H9 (cell line): ENCODE data around the gene AP1S1. TPM values are rescaled to one million over a fixed set of nuclear protein-coding genes. Genes with fewer than 3 reads are reported as not detected.

Experiments
- DNase-seq: peaks from one replicate; pipeline ENCODE4 v3.0.0-alpha.2; 2017
- H2AFZ ChIP-seq: one replicate; pipeline ENCODE4 v1.6.1; 2013; ENCODE audit warnings: mild to moderate bottlenecking, low read length, control low read depth, moderate library complexity
- H2AK5ac ChIP-seq: 2 replicates; pipeline ENCODE4 v1.6.1; 2013; ENCODE audit warnings: low read length, control low read depth, mixed read lengths; ENCODE audit not compliant: insufficient read length
- H2BK120ac ChIP-seq: one replicate; pipeline ENCODE4 v1.6.1; 2013; ENCODE audit warnings: low read depth, mild to moderate bottlenecking, low read length, control low read depth, inconsistent platforms; ENCODE audit not compliant: poor library complexity, severe bottlenecking
- H2BK12ac ChIP-seq: 2 replicates; pipeline ENCODE4 v1.6.1; 2013; ENCODE audit warnings: low read length, control low read depth, mixed read lengths, low read depth; ENCODE audit not compliant: insufficient read length
- H2BK15ac ChIP-seq: 2 replicates; pipeline ENCODE4 v1.6.1; 2013; ENCODE audit warnings: low read depth, low read length, control low read depth
- H2BK20ac ChIP-seq: one replicate; pipeline ENCODE4 v1.6.1; 2013; ENCODE audit warnings: low read depth, mild to moderate bottlenecking, low read length, control low read depth, inconsistent platforms; ENCODE audit not compliant: poor library complexity, severe bottlenecking
- H2BK5ac ChIP-seq: 2 replicates; pipeline ENCODE4 v1.6.1; 2013; ENCODE audit warnings: low read length, control low read depth, mixed read lengths; ENCODE audit not compliant: insufficient read length
- H3K14ac ChIP-seq: 2 replicates; pipeline ENCODE4 v1.6.1; 2013; ENCODE audit warnings: low read length, control low read depth; ENCODE audit not compliant: insufficient read depth
- H3K18ac ChIP-seq: 2 replicates; pipeline ENCODE4 v1.6.1; 2013; ENCODE audit warnings: low read depth, mild to moderate bottlenecking, mixed read lengths, low read length, control low read depth; ENCODE audit not compliant: insufficient read length
- H3K23ac ChIP-seq: 2 replicates; pipeline ENCODE4 v1.6.1; 2013; ENCODE audit warnings: low read length, control low read depth, mixed read lengths, low read depth; ENCODE audit not compliant: insufficient read length
- H3K23me2 ChIP-seq: 2 replicates; pipeline ENCODE4 v1.6.1; 2013; ENCODE audit warnings: low read depth, mild to moderate bottlenecking, mixed read lengths, low read length, control low read depth; ENCODE audit not compliant: insufficient read length, poor library complexity, severe bottlenecking
- H3K27ac ChIP-seq: 2 replicates; pipeline ENCODE4 v1.5.1; 2013; ENCODE audit warnings: low read length, control low read depth, mixed read lengths, low read depth; ENCODE audit not compliant: insufficient read length
- H3K27me3 ChIP-seq: 2 replicates; pipeline ENCODE4 v1.6.1; 2013; ENCODE audit warnings: low read length, control low read depth, inconsistent platforms; ENCODE audit not compliant: insufficient read depth
- H3K4ac ChIP-seq: 2 replicates; pipeline ENCODE4 v1.6.1; 2013; ENCODE audit warnings: low read depth, mild to moderate bottlenecking, control low read depth, inconsistent platforms, low read length, moderate library complexity
- H3K4me1 ChIP-seq: 2 replicates; pipeline ENCODE4 v1.6.1; 2013; ENCODE audit warnings: low read length, control low read depth, inconsistent platforms; ENCODE audit not compliant: insufficient read depth
- H3K4me2 ChIP-seq: 2 replicates; pipeline ENCODE4 v1.6.1; 2013; ENCODE audit warnings: low read length, control low read depth, mixed read lengths; ENCODE audit not compliant: insufficient read length, insufficient read depth
- H3K56ac ChIP-seq: 2 replicates; pipeline ENCODE4 v1.6.1; 2013; ENCODE audit warnings: low read depth, mild to moderate bottlenecking, mixed read lengths, low read length, control low read depth; ENCODE audit not compliant: insufficient read length
- H3K79me1 ChIP-seq: 2 replicates; pipeline ENCODE4 v1.6.1; 2013; ENCODE audit warnings: low read depth, mild to moderate bottlenecking, moderate library complexity, low read length, control low read depth, inconsistent platforms; ENCODE audit not compliant: insufficient read depth, poor library complexity, severe bottlenecking
- H3K79me2 ChIP-seq: 2 replicates; pipeline ENCODE4 v1.6.1; 2013; ENCODE audit warnings: low read length, control low read depth, inconsistent platforms; ENCODE audit not compliant: insufficient read depth
- H3K9ac ChIP-seq: 2 replicates; pipeline ENCODE4 v1.6.1; 2013; ENCODE audit warnings: low read length, control low read depth, mixed read lengths; ENCODE audit not compliant: insufficient read length; ENCODE audit errors: extremely low read depth
- H3K9me3 ChIP-seq: one replicate; pipeline ENCODE4 v1.6.1; 2013; ENCODE audit warnings: low read depth, low read length, inconsistent platforms; ENCODE audit not compliant: control insufficient read depth
- H3T11ph ChIP-seq: one replicate; pipeline ENCODE4 v1.6.1; 2013; ENCODE audit warnings: mild to moderate bottlenecking, low read length, control low read depth, inconsistent platforms
- H4K20me1 ChIP-seq: one replicate; pipeline ENCODE4 v1.6.1; 2013; ENCODE audit not compliant: control insufficient read depth, insufficient read length, insufficient read depth
- H4K5ac ChIP-seq: 2 replicates; pipeline ENCODE4 v1.6.1; 2013; ENCODE audit warnings: low read depth, mild to moderate bottlenecking, mixed read lengths, low read length, control low read depth; ENCODE audit not compliant: insufficient read length
- H4K8ac ChIP-seq: replicated peaks from 2 replicates; pipeline ENCODE4 v1.6.1; 2013; ENCODE audit warnings: low read length, control low read depth, mixed read lengths, low read depth; ENCODE audit not compliant: insufficient read length
- H4K91ac ChIP-seq: 2 replicates; pipeline ENCODE4 v1.6.1; 2013; ENCODE audit warnings: low read depth, mild to moderate bottlenecking, moderate library complexity, mixed read lengths, low read length, control low read depth; ENCODE audit not compliant: insufficient read length
- H3K27ac Mint-ChIP-seq, 3 experiments: 2 replicates in 2 of 3; 3 replicates in 1 of 3; pipeline ENCODE4 v1.8.0; 2020 to 2021; ENCODE audit warnings: mixed read lengths in 3 of 3, mild to moderate bottlenecking in 1 of 3, moderate library complexity in 1 of 3
- H3K27me3 Mint-ChIP-seq: 2 replicates; pipeline ENCODE4 v1.8.0; 2021; ENCODE audit warnings: low read depth, mild to moderate bottlenecking, moderate library complexity, mixed read lengths
- H3K36me3 Mint-ChIP-seq, 3 experiments: 2 replicates in 2 of 3; 3 replicates in 1 of 3; pipeline ENCODE4 v1.8.0; 2020 to 2021; ENCODE audit warnings: low read depth in 3 of 3, mixed read lengths in 3 of 3; ENCODE audit not compliant: insufficient read depth in 1 of 3
- H3K4me1 Mint-ChIP-seq, 2 experiments: 2 replicates each; pipeline ENCODE4 v1.8.0; 2020; ENCODE audit warnings: mixed read lengths in 2 of 2
- H3K4me3 Mint-ChIP-seq, 2 experiments: 2 replicates in 1 of 2; 3 replicates in 1 of 2; pipeline ENCODE4 v1.8.0; 2020 to 2021; ENCODE audit warnings: mild to moderate bottlenecking in 2 of 2, mixed read lengths in 2 of 2, moderate library complexity in 1 of 2
- H3K9me3 Mint-ChIP-seq, 2 experiments: 2 replicates in 1 of 2; 3 replicates in 1 of 2; pipeline ENCODE4 v1.8.0; 2020; ENCODE audit warnings: mild to moderate bottlenecking in 2 of 2, mixed read lengths in 2 of 2, moderate library complexity in 1 of 2
- CTCF ChIP-seq: fragments of 200-600 bp; sonication (generic); conservative IDR thresholded peaks from 3 replicates; pipeline ENCODE4 v1.8.0; 2021; ENCODE audit warnings: antibody characterized with exemption, mild to moderate bottlenecking
- WGBS: extraction: QIAGEN DNeasy Blood & Tissue Kit; methylation state at CpG from one replicate; pipeline ENCODE4 v1.1.7; 2013; ENCODE audit warnings: missing lambda C conversion rate, low lambda C conversion rate, mixed read lengths; ENCODE audit not compliant: insufficient read length; ENCODE audit errors: extremely low coverage; 5-methylcytosine and 5-hydroxymethylcytosine counted together
- total RNA-seq: library from RNA; stranded (reverse); gene quantifications from 2 replicates; pipeline ENCODE4 v1.2.1, GENCODE V29; 2021

AP1S1 gene
- total RNA-seq, 1 experiment from 2014 or later, result 65.2 TPM

GRCh38 chr7:101179117-101179516 lies 24.8 kb downstream of the AP1S1 start:
- H3K79me2 ChIP-seq, result no peaks in the 10 kb centered on the region
- no peaks in the 10 kb centered on the region for H4K20me1 ChIP-seq
- H3K23ac ChIP-seq, result no peak overlapping the region
- H3K4ac ChIP-seq, result no peak overlapping the region
- H2AFZ ChIP-seq, result no peak overlapping the region
- H3K27me3 Mint-ChIP-seq, result peaks cover 81% of the 10 kb centered on the region
- no peak overlapping the region for H4K5ac ChIP-seq
- no CpG with 5 or more reads among the region's 20 CpGs for WGBS
- H3K27ac Mint-ChIP-seq, result no peak overlapping the region
- no peak overlapping the region for H3K18ac ChIP-seq
- no peaks in the 10 kb centered on the region for H3K9me3 ChIP-seq
- H3K9ac ChIP-seq, result no peak overlapping the region
- H3K27ac ChIP-seq, result no peak overlapping the region
- H2BK20ac ChIP-seq, result no peak overlapping the region
- DNase-seq, result no peak
- H2BK120ac ChIP-seq, result no peak overlapping the region
- no peaks in the 10 kb centered on the region for H3K79me1 ChIP-seq
- H2BK12ac ChIP-seq, result no peak overlapping the region
- H3K56ac ChIP-seq, result no peak overlapping the region
- H3K4me2 ChIP-seq, result peak overlapping the region; percentile 91
- H3K36me3 Mint-ChIP-seq, result no peaks in the 10 kb centered on the region
- H3T11ph ChIP-seq, result no peak overlapping the region
- peaks cover 19 to 23% of the 10 kb centered on the region in 2 experiments for H3K4me1 Mint-ChIP-seq
- H2AK5ac ChIP-seq, result no peak overlapping the region
- H2BK15ac ChIP-seq, result no peak overlapping the region
- peak overlapping the region; percentile 61 to 90 for H3K4me3 Mint-ChIP-seq
- H3K14ac ChIP-seq, result no peak overlapping the region
- H2BK5ac ChIP-seq, result no peak overlapping the region
- TF ChIP-seq CTCF, result no peak
- H4K91ac ChIP-seq, result no peak overlapping the region
- peaks cover 21% of the 10 kb centered on the region for H3K23me2 ChIP-seq
- no peak overlapping the region for H4K8ac ChIP-seq
- H3K9me3 Mint-ChIP-seq, result peaks cover 0 to 2% of the 10 kb centered on the region in 2 experiments; a peak in 2 of 5 replicates
- no peaks in the 10 kb centered on the region; the same call in 1 of the 2 replicates for H3K4me1 ChIP-seq
- peaks cover 31% of the 10 kb centered on the region; the same call in 1 of the 2 replicates for H3K27me3 ChIP-seq
